HCT116 (cell line): ENCODE results near the gene ACKR3. TPM values are rescaled to one million over a fixed set of nuclear protein-coding genes. Genes with fewer than 3 reads are reported as not detected.

Experiments used
- ATAC-seq: fragments of 200-7000 bp; cut with Tn5 transposase; 2 replicates; pipeline ENCODE4 v1.9.1; 2020; ENCODE audit warnings: mild to moderate bottlenecking, moderate library complexity
- BruUV-seq: library from RNA; stranded (reverse); fragments of 400-500 nt; replicated peaks from 2 replicates; lab custom pipeline; 2021; lab: Mats Ljungman, UMichigan
- CTCF ChIA-PET: fragments of 300-600 bp; sonication (Branson Sonifier 250); formaldehyde crosslinking; loops from one replicate; lab custom pipeline; 2021; ENCODE audit warnings: antibody characterized with exemption; lab: Charles Lee
- POLR2A ChIA-PET: fragments of 300-600, 350-600 bp; sonication (Branson Sonifier 250); formaldehyde crosslinking; loops from one replicate; lab custom pipeline; 2021; ENCODE audit warnings: antibody characterized with exemption; lab: Charles Lee
- RAD21 ChIA-PET, 2 experiments: fragments of 300-600 bp; sonication (Branson Sonifier 250); formaldehyde crosslinking; loops; one replicate each; lab custom pipeline; 2023; ENCODE audit warnings: low total read pairs in 2 of 2; ENCODE audit not compliant: uncharacterized antibody in 2 of 2, unreplicated experiment in 2 of 2, low non-redundant PET in 1 of 2; lab: Charles Lee
- DNase-seq: peaks from one replicate; pipeline ENCODE4 v3.0.0-alpha.2; 2010; ENCODE audit warnings: low read depth, low spot score
- H2AFZ ChIP-seq: fragments of 200-600 bp; shearing (Covaris generic), sonication (generic); 2 replicates; pipeline ENCODE4 v1.6.1; 2017; ENCODE audit warnings: low read depth, mixed run types, mixed read lengths, antibody characterized with exemption, low read length; ENCODE audit not compliant: poor library complexity, severe bottlenecking
- H3K27ac ChIP-seq: 2 replicates; pipeline ENCODE4 v1.5.1; 2012; ENCODE audit warnings: low read depth, low read length
- H3K27me3 ChIP-seq: fragments of 200-600 bp; sonication (generic); 2 replicates; pipeline ENCODE4 v1.6.1; 2016; ENCODE audit warnings: mixed run types, low read length, mixed read lengths; ENCODE audit not compliant: insufficient read depth
- H3K36me3 ChIP-seq, 2 experiments: fragments of 200-500 bp in 1 of 2; fragments of 200-600 bp in 1 of 2; sonication (Bioruptor generic) in 1 of 2; sonication (generic) in 1 of 2; 2 replicates each; pipeline versions ENCODE4 v1.5.1 to v1.6.1; 2014 to 2016; ENCODE audit warnings: low read length in 2 of 2, inconsistent platforms in 1 of 2, mixed read lengths in 1 of 2, mixed run types in 1 of 2; ENCODE audit not compliant: insufficient read depth in 2 of 2, control insufficient read depth in 1 of 2
- H3K4me1 ChIP-seq, 2 experiments: fragments of 200-600 bp in 1 of 2; sonication (generic) in 1 of 2; 2 replicates each; pipeline versions ENCODE4 v1.5.1 to v1.6.1; 2012 to 2017; ENCODE audit warnings: low read length in 2 of 2, inconsistent platforms in 1 of 2, mild to moderate bottlenecking in 1 of 2, mixed read lengths in 1 of 2, mixed run types in 1 of 2, moderate library complexity in 1 of 2; ENCODE audit not compliant: insufficient read depth in 2 of 2, control insufficient read depth in 1 of 2
- H3K4me2 ChIP-seq: fragments of 200-600 bp; sonication (generic); 2 replicates; pipeline ENCODE4 v1.6.1; 2017; ENCODE audit warnings: mixed run types, low read length, mixed read lengths
- H3K4me3 ChIP-seq, 2 experiments: fragments of 200-600 bp in 1 of 2; sonication (generic) in 1 of 2; replicated peaks in 1 of 2; 2 replicates each; pipeline ENCODE4 v1.5.1; 2011 to 2016; ENCODE audit warnings: low read length in 2 of 2, control low read depth in 1 of 2, low read depth in 1 of 2, mild to moderate bottlenecking in 1 of 2, mixed read lengths in 1 of 2, mixed run types in 1 of 2
- H3K79me2 ChIP-seq: fragments of 200-600 bp; sonication (generic); 2 replicates; pipeline ENCODE4 v1.6.1; 2017; ENCODE audit warnings: mild to moderate bottlenecking, mixed run types, low read length, moderate library complexity, mixed read lengths; ENCODE audit not compliant: insufficient read depth
- H3K9ac ChIP-seq: fragments of 200-600 bp; sonication (generic); 2 replicates; pipeline ENCODE4 v1.6.1; 2016; ENCODE audit warnings: low read length, mixed read lengths
- H3K9me2 ChIP-seq: fragments of 200-600 bp; sonication (generic), shearing (Covaris generic); 2 replicates; pipeline ENCODE4 v1.6.1; 2017; ENCODE audit warnings: mixed run types, mild to moderate bottlenecking, moderate library complexity; ENCODE audit not compliant: insufficient read depth
- H3K9me3 ChIP-seq, 2 experiments: fragments of 200-500 bp in 1 of 2; fragments of 200-600 bp in 1 of 2; sonication (Bioruptor generic) in 1 of 2; sonication (generic) in 1 of 2; 2 replicates each; pipeline ENCODE4 v1.6.1; 2014 to 2017; ENCODE audit warnings: low read length in 2 of 2, mixed read lengths in 2 of 2, inconsistent platforms in 1 of 2, low read depth in 1 of 2, mild to moderate bottlenecking in 1 of 2, mixed run types in 1 of 2, moderate library complexity in 1 of 2; ENCODE audit not compliant: control insufficient read depth in 1 of 2, insufficient read depth in 1 of 2
- H4K20me1 ChIP-seq: fragments of 200-600 bp; sonication (generic), shearing (Covaris generic); 2 replicates; pipeline ENCODE4 v1.6.1; 2017; ENCODE audit warnings: mixed run types, mild to moderate bottlenecking, moderate library complexity; ENCODE audit not compliant: insufficient read depth
- EGR1 ChIP-seq: IDR thresholded peaks from 2 replicates; pipeline ENCODE4 v1.6.1; 2012; ENCODE audit warnings: low read depth
- EZH2phosphoT487 ChIP-seq: fragments of 200-600 bp; IDR thresholded peaks from 2 replicates; pipeline ENCODE4 v1.6.1; 2018; ENCODE audit warnings: antibody characterized with exemption, borderline replicate concordance
- RAD21 ChIP-seq: IDR thresholded peaks from 2 replicates; pipeline ENCODE4 v1.6.1; 2012; ENCODE audit warnings: low read depth, mild to moderate bottlenecking
- SP1 ChIP-seq: IDR thresholded peaks from 2 replicates; pipeline ENCODE4 v1.6.1; 2012; ENCODE audit warnings: low read depth
- ZFX ChIP-seq: fragments of 450-650 bp; IDR thresholded peaks from 2 replicates; pipeline ENCODE4 v1.6.1; 2017
- ZNF274 ChIP-seq: fragments of 200-500 bp; sonication (Bioruptor generic); IDR thresholded peaks from 2 replicates; pipeline ENCODE4 v1.6.1; 2014; ENCODE audit warnings: mild to moderate bottlenecking, low read depth, low read length, inconsistent platforms
- intact Hi-C: fragments of 100-400 bp; cut with micrococcal nuclease; formaldehyde crosslinking; loops from 2 replicates; pipeline ENCODE4 v1.10.0; 2022
- total RNA-seq: library from RNA; stranded (reverse); gene quantifications from one replicate; pipeline ENCODE4 v1.2.1, GENCODE V29; 2021; ENCODE audit not compliant: unreplicated experiment
- TF ChIP-seq, protein P1 (sequence below): IDR thresholded peaks from 2 replicates; pipeline ENCODE4 v1.6.1; 2011; ENCODE audit warnings: mild to moderate bottlenecking, low read length, moderate library complexity; ENCODE audit not compliant: insufficient replicate concordance; ENCODE audit errors: extremely low read depth
- TF ChIP-seq, protein P2 (sequence below): IDR thresholded peaks from 2 replicates; pipeline ENCODE4 v1.6.1; 2012; ENCODE audit warnings: low read depth
- TF ChIP-seq, protein P3 (sequence below): IDR thresholded peaks from 2 replicates; pipeline ENCODE4 v1.6.1; 2012

Gene ACKR3
- total RNA-seq, 1 experiment from 2014 or later = 0.20 TPM

DNA sequence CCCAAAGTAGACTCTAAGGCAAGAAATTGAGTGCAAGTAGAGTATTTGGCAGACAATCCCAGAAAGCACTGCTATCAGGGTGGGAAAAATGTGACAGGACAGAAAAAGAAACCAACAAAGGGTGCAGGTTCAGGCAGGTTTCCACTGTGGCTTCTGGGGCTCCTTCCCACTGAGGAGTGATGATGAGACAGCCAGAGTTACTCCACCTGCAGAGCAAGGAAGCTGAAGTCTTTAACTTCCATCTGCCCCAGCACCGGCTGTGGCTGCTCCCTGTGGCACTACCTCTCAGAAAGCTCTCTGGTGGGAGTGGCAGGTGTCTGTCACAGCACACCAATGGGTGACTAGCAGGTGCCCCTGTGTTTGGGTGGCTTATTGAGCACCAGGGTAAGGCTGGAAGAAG is 37.6 kb upstream of the ACKR3 start:
- CTCF ChIA-PET = no interaction called here
- BruUV-seq = no TSS peak
- ATAC-seq (no peak), DNase-seq (no peak)
- Histone ChIP-seq H3K27ac (no peak overlapping the region), H3K4me1 (no peaks in the 10 kb centered on the region), H4K20me1 (no peaks in the 10 kb centered on the region), H3K27me3 (peaks cover 38% of the 10 kb centered on the region; the same call in 1 of the 2 replicates), H3K36me3 (no peaks in the 10 kb centered on the region), H3K9me2 (no peaks in the 10 kb centered on the region), H3K79me2 (no peaks in the 10 kb centered on the region), H3K9me3 (no peaks in the 10 kb centered on the region), H3K9ac (no peak overlapping the region), H3K4me3 (no peak overlapping the region), H2AFZ (no peak overlapping the region), H3K4me2 (no peak overlapping the region)
- RAD21 ChIA-PET = no interaction called here
- intact Hi-C loops = no loop called here
- TF ChIP-seq EGR1 (no peak), ZFX (no peak), ZNF274 (no peak), EZH2phosphoT487 (no peak), SP1 (no peak), RAD21 (no peak)
- TF ChIP-seq, protein P1, sequence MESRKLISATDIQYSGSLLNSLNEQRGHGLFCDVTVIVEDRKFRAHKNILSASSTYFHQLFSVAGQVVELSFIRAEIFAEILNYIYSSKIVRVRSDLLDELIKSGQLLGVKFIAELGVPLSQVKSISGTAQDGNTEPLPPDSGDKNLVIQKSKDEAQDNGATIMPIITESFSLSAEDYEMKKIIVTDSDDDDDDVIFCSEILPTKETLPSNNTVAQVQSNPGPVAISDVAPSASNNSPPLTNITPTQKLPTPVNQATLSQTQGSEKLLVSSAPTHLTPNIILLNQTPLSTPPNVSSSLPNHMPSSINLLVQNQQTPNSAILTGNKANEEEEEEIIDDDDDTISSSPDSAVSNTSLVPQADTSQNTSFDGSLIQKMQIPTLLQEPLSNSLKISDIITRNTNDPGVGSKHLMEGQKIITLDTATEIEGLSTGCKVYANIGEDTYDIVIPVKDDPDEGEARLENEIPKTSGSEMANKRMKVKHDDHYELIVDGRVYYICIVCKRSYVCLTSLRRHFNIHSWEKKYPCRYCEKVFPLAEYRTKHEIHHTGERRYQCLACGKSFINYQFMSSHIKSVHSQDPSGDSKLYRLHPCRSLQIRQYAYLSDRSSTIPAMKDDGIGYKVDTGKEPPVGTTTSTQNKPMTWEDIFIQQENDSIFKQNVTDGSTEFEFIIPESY = no peak
- TF ChIP-seq, protein P2, sequence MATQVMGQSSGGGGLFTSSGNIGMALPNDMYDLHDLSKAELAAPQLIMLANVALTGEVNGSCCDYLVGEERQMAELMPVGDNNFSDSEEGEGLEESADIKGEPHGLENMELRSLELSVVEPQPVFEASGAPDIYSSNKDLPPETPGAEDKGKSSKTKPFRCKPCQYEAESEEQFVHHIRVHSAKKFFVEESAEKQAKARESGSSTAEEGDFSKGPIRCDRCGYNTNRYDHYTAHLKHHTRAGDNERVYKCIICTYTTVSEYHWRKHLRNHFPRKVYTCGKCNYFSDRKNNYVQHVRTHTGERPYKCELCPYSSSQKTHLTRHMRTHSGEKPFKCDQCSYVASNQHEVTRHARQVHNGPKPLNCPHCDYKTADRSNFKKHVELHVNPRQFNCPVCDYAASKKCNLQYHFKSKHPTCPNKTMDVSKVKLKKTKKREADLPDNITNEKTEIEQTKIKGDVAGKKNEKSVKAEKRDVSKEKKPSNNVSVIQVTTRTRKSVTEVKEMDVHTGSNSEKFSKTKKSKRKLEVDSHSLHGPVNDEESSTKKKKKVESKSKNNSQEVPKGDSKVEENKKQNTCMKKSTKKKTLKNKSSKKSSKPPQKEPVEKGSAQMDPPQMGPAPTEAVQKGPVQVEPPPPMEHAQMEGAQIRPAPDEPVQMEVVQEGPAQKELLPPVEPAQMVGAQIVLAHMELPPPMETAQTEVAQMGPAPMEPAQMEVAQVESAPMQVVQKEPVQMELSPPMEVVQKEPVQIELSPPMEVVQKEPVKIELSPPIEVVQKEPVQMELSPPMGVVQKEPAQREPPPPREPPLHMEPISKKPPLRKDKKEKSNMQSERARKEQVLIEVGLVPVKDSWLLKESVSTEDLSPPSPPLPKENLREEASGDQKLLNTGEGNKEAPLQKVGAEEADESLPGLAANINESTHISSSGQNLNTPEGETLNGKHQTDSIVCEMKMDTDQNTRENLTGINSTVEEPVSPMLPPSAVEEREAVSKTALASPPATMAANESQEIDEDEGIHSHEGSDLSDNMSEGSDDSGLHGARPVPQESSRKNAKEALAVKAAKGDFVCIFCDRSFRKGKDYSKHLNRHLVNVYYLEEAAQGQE = no peak
- TF ChIP-seq, protein P3, sequence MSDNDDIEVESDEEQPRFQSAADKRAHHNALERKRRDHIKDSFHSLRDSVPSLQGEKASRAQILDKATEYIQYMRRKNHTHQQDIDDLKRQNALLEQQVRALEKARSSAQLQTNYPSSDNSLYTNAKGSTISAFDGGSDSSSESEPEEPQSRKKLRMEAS = no peak
- POLR2A ChIA-PET = no interaction called here
